Transverse colon (tissue), 4 donors: ENCODE data around the gene SUSD2. TPM values are rescaled to one million over a fixed set of nuclear protein-coding genes. Genes with fewer than 3 reads are reported as not detected.

Experiments used
- DNase-seq: peaks from one replicate; pipeline ENCODE4 v3.0.0-alpha.2; 2019
- H3K27ac ChIP-seq, 4 donors: fragments of 200-600 bp; sonication (generic); 2 replicates each; pipeline ENCODE4 v1.5.1; 2016 to 2018; ENCODE audit warnings: inconsistent platforms in 4 of 4
- H3K27me3 ChIP-seq: fragments of 200-600 bp; sonication (generic); 2 replicates; pipeline ENCODE4 v1.5.1; 2017; ENCODE audit warnings: inconsistent platforms
- H3K36me3 ChIP-seq, 4 donors: fragments of 200-600 bp; sonication (generic); 2 replicates each; pipeline ENCODE4 v1.5.1; 2017 to 2019; ENCODE audit warnings: inconsistent platforms in 4 of 4
- H3K4me1 ChIP-seq, 4 donors: fragments of 200-600 bp; sonication (generic); 2 replicates each; pipeline ENCODE4 v1.5.1; 2017 to 2020; ENCODE audit warnings: inconsistent platforms in 4 of 4
- H3K4me3 ChIP-seq, 4 donors: fragments of 200-600 bp; sonication (generic); 1 replicate in 1 of 4; 2 replicates in 3 of 4; pipeline versions ENCODE4 v1.5.1 to v1.6.1; 2017 to 2019; ENCODE audit warnings: inconsistent platforms in 4 of 4
- H3K9me3 ChIP-seq, 2 donors: fragments of 200-600 bp; sonication (generic); 2 replicates each; pipeline ENCODE4 v1.5.1; 2017 to 2019; ENCODE audit warnings: inconsistent platforms in 2 of 2
- CTCF ChIP-seq, 5 experiments: fragments of 200-600 bp in 3 of 5; fragments of 450-650 bp in 2 of 5; sonication (generic) in 3 of 5; IDR thresholded peaks; 1 replicate in 2 of 5; 2 replicates in 3 of 5; pipeline ENCODE4 v1.5.1; 2016 to 2017; ENCODE audit warnings: antibody characterized with exemption in 5 of 5, inconsistent platforms in 3 of 5, mild to moderate bottlenecking in 2 of 5, moderate library complexity in 1 of 5
- EP300 ChIP-seq: sonication (generic); formaldehyde crosslinking; IDR thresholded peaks from one replicate; pipeline ENCODE4 v1.6.1; 2017; ENCODE audit warnings: antibody characterized with exemption, low read depth
- POLR2A ChIP-seq: fragments of 450-650 bp; IDR thresholded peaks from one replicate; pipeline ENCODE4 v1.6.1; 2016; ENCODE audit warnings: antibody characterized with exemption, mild to moderate bottlenecking, moderate library complexity
- POLR2AphosphoS5 ChIP-seq, 3 donors: sonication (generic); formaldehyde crosslinking; IDR thresholded peaks; one replicate each; pipeline ENCODE4 v1.6.1; 2016; ENCODE audit warnings: antibody characterized with exemption in 3 of 3
- WGBS, 2 donors: methylation state at CpG; one replicate each; pipeline ENCODE4 v1.1.5; 2018; ENCODE audit warnings: low coverage in 1 of 2; 5-methylcytosine and 5-hydroxymethylcytosine counted together
- in situ Hi-C, 4 donors: fragments of 200-750 bp; cut with MboI; loops; one replicate each; pipeline versions ENCODE4 v1.15.0 to v1.15.1; 2017; ENCODE audit warnings: low sequenced_read_pairs in 3 of 4, low pct_ligation_motif_present in 1 of 4, low pct_unique_long_range_greater_than_20kb in 1 of 4
- intact Hi-C: fragments of 100-400 bp; cut with DNase I; formaldehyde crosslinking; loops from one replicate; pipeline ENCODE4 v1.15.1; 2023; ENCODE audit warnings: low total_unique reads
- total RNA-seq, 4 donors: library from RNA; depleted of rRNA; stranded (reverse); fragments of >200 nt; gene quantifications; one replicate each; pipeline ENCODE4 v1.1.0, GENCODE V29; 2016

The SUSD2 gene
- total RNA-seq, 4 donors from 2014 or later, result 0.37 to 67.7 (median 3.8) TPM

- in situ Hi-C loops, result no loop called here
- Histone ChIP-seq H3K9me3 (no peaks in the 10 kb centered on the region), H3K36me3 (no peaks in the 10 kb centered on the region), H3K4me3 (no peak overlapping the region), H3K27me3 (no peaks in the 10 kb centered on the region), H3K27ac (no peak overlapping the region), H3K4me1 (no peaks in the 10 kb centered on the region)
- intact Hi-C loops, result no loop called here
- 82 to 83% methylated on average over 1 to 12 of the region's 12 CpGs for WGBS, 2 donors
- DNase-seq, result no peak
- TF ChIP-seq POLR2A, result no peak
- TF ChIP-seq EP300, result no peak
These were observed 33.4 kb downstream of the SUSD2 start for GRCh38 chr22:24214467-24215285.

- in situ Hi-C loops (no loop called here), intact Hi-C loops (no loop called here)
- DNase-seq, result no peak
- no peak overlapping the region for H3K27ac ChIP-seq
- TF ChIP-seq CTCF (IDR thresholded peaks at IDR 0.05) (no peak), POLR2A (no peak), POLR2AphosphoS5 (IDR thresholded peaks at IDR 0.05) (no peak), EP300 (no peak)
- H3K27me3 ChIP-seq, result no peaks in the 10 kb centered on the region
- H3K4me3 ChIP-seq, result no peak overlapping the region
- H3K36me3 ChIP-seq, result no peaks in the 10 kb centered on the region
- H3K9me3 ChIP-seq, result no peaks in the 10 kb centered on the region
- 88 to 93% methylated on average over 3 to 12 of the region's 12 CpGs for WGBS, 2 donors
- H3K4me1 ChIP-seq, result no peaks in the 10 kb centered on the region
These were observed 35.4 kb downstream of the SUSD2 start for GRCh38 chr22:24216541-24217209.

DNA sequence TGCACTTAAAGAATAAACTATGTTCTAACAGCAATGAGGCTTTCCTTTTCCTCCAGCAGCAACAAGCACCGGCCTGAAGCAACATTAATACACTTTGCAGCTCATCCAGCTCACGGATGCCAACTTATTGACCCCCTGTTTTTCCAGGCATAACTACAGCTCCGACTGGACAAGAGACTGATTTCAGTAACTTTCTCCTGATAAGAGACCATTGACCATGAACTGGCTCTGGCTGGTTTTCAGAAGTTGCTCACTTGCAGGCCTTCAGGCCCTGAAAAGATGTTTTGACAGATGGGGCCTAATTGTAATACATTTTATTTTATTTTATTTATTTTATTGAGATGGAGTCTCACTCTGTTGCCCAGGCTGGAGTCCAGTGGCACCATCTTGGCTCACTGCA, 36.1 kb downstream of the SUSD2 start:
- Histone ChIP-seq H3K4me1 (no peaks in the 10 kb centered on the region), H3K36me3 (no peaks in the 10 kb centered on the region), H3K27ac (no peak overlapping the region), H3K9me3 (no peaks in the 10 kb centered on the region), H3K4me3 (no peak overlapping the region), H3K27me3 (no peaks in the 10 kb centered on the region)
- intact Hi-C loops (no loop called here), in situ Hi-C loops (no loop called here)
- no peak for DNase-seq
- TF ChIP-seq POLR2AphosphoS5 (IDR thresholded peaks at IDR 0.05) (no peak), EP300 (no peak)
- WGBS, 2 donors, result 78 to 88% methylated on average over 2 to 3 of the region's 3 CpGs

- H3K27ac ChIP-seq, result no peak overlapping the region
- TF ChIP-seq EP300 (no peak), POLR2AphosphoS5 (IDR thresholded peaks at IDR 0.05) (no peak), CTCF (IDR thresholded peaks at IDR 0.05) (no peak), POLR2A (no peak)
- in situ Hi-C loops, result no loop called here
- H3K36me3 ChIP-seq, result no peaks in the 10 kb centered on the region
- no peaks in the 10 kb centered on the region for H3K27me3 ChIP-seq
- peaks cover 0 to 5% of the 10 kb centered on the region in 2 donors for H3K9me3 ChIP-seq
- no peak for DNase-seq
- 91% methylated on average over 7 of the region's 9 CpGs; no CpG with 5 or more reads in 1 of the 2 donors for WGBS, 2 donors
- H3K4me1 ChIP-seq, result no peaks in the 10 kb centered on the region
- intact Hi-C loops, result no loop called here
- H3K4me3 ChIP-seq, result no peak overlapping the region
These were observed 38.5 kb downstream of the SUSD2 start for GRCh38 chr22:24219750-24220149.

GRCh38 chr22:24224468-24224867, 43.2 kb downstream of the SUSD2 start:
- in situ Hi-C loops (no loop called here), intact Hi-C loops (no loop called here)
- no peaks in the 10 kb centered on the region for H3K36me3 ChIP-seq
- TF ChIP-seq POLR2AphosphoS5 (IDR thresholded peaks at IDR 0.05), result no peak
- no peak for TF ChIP-seq EP300
- TF ChIP-seq POLR2A, result no peak
- no peak for TF ChIP-seq CTCF (IDR thresholded peaks at IDR 0.05)
- WGBS, 2 donors, result 89 to 100% methylated on average over 1 of the region's 1 CpG
- H3K27ac ChIP-seq, result no peak overlapping the region
- H3K27me3 ChIP-seq, result no peaks in the 10 kb centered on the region
- H3K9me3 ChIP-seq, result peaks cover 0 to 6% of the 10 kb centered on the region in 2 donors
- no peak for DNase-seq
- H3K4me3 ChIP-seq, result no peak overlapping the region
- H3K4me1 ChIP-seq, result no peaks in the 10 kb centered on the region
